HG03354 (cell line): Measurements from ENCODE around the gene GRAMD2A.
"Not testable (repeated sequence)": the region's sequence is repeated elsewhere in the genome, so short reads cannot be mapped to it uniquely, and the experiment has no call there.

ENCODE experiments used
- ATAC-seq: cut with Tn5 transposase; IDR thresholded peaks from one replicate; pipeline ENCODE4 v1.9.1; 2021; ENCODE audit warnings: mild to moderate bottlenecking; ENCODE audit not compliant: unreplicated experiment, poor library complexity, severe bottlenecking

GRAMD2A gene

DNA sequence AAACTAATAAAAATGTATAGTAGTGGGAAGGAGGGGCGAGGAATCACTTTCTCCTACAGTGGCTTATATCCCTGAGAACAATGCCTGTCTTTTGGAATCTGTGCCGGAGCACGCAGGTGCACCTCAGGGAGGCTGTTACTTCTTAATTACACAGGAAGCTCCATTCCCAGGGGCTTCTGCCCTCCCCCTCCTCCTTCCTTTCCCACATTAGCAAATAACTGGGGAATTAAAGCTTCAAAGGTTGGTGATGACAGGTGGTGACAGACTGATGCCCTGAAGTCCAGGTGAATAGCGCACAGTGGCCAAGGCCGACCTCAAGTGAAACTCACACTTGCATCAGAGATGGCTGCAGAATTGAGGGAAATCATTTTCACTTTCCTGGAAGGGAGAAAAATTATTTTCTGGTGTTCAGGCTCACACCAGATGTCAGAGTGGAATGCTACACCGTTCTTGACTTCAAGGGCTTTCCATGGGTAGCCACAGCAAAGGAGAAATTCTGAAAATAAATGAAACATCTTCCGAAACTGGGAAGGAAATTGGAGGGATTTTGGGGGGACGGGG is 3.7 kb downstream of the GRAMD2A start:
- ATAC-seq, result no peak

DNA sequence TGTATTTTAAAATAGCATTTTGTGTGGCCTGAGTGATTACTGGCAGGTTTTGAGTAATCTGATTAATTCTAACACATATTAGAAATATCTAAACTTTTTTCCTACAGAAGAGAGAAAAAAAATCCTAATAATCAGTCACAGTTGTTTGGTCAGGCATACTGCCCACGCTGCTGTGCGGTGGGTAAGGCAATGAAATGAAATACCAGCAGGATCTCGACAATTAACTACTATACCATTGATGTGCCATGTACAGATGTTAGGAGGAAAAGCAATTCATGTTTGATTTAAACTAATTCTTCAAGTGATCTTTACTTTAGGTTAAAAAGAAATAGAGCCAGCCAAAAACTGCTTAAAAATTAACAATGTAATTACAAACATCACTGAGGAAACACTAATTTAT is 5.2 kb downstream of the GRAMD2A start:
- no peak for ATAC-seq

DNA sequence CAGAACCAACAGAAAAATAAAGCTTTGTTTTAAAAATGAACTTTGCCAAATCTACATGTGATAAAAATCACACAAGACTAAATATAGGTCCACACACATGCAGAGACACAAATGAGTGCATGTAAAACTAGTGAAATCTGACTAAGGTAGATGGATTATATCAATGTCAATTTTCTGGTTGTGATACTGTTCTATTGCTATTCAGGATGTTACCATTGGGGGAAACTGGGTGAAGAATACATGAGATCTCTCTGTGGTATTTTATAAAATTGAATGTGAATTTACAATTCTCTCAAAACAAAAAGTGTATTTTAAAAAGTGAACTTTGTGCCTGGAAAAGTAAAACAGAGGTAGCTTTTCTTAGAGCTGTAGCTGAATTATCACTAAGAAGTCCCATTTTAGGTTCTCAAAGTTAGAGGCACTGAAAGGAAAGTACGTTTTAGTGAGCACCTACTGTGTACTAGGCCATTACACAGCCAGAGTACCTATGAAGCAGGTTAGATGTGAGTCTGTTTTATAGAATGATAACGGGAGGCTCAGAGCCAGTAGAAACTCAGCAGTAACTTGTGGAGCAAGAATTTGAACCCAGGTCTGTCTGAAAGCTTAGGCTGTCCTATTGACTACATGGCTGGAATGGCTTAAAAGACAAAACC is 8.2 kb downstream of the GRAMD2A start:
- ATAC-seq, result no peak

DNA sequence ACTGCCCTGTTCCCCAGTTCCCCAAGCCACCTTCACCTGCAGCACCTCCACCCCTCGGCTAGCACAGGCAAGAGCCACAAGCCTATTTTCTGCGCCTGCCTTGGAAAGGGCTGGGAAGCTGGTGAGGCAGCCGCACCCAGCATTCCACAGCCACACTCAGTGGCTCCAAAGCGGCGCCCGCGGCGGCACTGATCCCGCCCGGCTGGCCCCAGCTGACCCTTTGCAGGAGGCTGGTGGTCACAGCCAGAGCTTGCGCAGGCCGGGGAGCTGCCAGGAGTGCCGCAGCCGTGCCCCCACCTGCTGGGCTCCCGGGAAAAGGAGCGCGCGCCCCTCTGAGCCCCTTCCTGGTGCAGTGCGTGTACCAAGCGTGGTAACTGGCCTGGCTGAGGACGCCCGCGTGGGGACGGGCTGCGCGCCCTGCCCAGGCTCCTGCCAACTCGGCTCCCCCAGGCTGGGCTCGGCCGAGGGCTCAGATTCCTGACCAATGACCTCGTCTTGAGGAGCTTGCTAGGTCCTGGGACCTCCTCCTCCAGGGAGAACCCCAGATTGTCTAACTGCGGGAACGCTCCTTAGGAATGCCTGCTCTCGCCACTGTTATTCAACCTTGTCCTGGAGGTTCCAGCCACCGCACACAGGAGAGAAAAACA is 13.3 kb downstream of the GRAMD2A start:
- ATAC-seq, result no peak

DNA sequence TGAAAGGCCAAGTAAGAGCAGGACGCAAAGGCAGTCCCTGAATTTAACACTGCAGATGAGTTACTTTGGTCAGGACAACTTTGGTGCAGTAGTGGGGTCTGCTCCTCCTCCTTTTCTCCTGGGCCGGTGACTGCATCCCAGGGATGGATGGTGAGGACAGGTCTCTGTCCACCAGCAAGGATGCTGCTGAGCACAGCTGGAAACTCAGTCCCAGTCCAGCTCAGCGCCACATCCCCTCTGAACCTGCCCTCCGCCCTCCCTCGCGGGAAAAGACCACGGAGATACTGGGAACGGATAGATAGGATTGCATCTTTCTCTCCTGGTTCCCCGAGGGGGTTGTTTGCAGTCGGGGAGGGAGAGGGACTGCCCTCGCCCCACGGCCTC is 13.8 kb downstream of the GRAMD2A start:
- no peak for ATAC-seq

DNA sequence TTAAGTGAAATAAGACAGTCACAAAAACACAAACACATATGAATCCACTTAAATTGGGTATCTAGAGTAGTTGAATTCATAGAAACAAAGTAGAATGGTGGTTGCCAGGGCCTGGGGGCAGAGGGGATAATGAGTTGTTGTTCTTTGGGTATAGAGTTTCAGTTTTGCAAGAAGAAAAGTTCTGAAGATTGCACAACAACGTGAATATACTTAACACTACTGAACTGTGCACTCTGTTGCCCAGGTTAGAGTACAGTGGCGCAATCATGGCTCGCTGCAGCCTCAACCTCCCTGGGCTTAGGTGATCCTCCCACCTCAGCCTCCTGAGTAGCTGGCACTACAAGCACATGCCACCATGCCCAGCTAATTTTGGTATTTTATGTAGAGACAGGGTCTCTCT is 14.9 kb downstream of the GRAMD2A start:
- ATAC-seq, result no peak

DNA sequence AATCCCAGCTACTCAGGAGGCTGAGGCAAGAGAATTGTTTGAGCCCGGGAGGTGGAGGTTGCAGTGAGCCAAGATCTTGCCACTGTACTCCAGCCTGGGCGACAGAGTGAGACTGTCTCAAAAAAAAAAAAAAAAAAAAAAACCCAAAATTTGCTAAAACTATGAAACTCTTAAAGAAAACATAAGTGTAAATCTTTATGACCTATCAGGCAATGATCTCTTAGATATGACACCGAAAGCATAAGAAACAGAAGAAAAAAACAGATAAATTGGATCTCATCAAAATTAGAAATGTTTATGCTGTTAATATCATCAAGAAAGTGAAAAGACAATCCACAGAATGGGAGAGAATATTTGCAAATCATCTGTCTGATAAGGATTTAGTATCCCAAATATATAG is 15.3 kb downstream of the GRAMD2A start:
- ATAC-seq, result no peak

DNA sequence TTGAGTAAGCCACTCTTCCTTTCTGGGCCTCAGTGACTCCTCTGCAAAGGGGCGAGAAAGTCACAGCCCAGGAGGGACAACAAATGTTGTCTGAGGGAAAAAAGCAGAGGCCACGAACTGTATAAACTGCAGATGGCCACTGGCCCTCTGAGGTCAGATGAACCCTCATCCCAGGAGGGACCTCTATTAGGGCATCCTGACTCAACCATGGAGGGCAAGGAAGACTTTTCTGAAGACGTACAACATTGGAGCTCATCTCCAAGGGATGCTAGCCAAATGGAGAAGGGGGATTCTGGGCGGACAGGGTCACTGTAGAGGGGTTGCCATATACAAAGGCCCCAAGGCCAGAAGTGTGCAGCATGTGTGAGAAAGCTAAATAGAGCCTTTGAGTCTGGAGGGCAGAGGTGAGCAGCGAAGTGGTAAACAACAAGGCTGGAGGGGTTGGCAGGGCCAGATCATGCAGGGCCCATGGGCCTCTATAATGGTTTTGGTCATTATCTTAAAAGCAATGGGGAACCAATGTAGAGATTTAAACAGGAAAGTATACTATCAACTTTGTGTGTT is 16.7 kb downstream of the GRAMD2A start:
- ATAC-seq, result no peak

DNA sequence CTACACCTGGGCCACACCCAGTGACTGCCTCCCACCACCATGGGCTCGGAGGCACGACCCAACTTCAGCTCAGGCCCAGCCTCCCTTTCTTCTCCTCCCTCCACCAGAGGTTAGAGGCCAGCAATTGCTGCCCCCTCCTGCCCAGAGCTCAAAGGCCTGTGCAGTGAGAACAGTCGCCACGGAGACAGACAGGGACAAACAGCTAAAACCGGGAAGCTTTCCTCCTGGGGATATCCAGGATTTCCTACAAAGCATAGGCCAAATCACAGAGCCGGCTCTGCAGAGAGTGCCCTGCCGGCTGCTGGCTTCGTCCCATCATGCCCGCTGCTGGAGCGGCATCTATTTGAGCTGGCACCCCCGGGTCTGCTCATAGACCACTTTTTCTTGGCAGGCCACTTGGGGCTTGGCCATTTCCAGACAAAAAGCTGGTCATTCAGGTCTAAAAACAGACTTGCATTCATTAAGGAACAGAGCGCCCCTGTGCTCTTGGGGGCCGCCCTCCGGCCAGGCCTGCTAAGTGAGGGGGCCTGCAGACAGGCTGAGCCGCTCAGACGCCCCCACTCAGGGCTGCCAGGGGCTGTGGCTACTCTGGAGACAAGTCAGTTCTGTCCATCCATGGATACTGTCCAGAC is 17.5 kb downstream of the GRAMD2A start:
- ATAC-seq, result no peak

DNA sequence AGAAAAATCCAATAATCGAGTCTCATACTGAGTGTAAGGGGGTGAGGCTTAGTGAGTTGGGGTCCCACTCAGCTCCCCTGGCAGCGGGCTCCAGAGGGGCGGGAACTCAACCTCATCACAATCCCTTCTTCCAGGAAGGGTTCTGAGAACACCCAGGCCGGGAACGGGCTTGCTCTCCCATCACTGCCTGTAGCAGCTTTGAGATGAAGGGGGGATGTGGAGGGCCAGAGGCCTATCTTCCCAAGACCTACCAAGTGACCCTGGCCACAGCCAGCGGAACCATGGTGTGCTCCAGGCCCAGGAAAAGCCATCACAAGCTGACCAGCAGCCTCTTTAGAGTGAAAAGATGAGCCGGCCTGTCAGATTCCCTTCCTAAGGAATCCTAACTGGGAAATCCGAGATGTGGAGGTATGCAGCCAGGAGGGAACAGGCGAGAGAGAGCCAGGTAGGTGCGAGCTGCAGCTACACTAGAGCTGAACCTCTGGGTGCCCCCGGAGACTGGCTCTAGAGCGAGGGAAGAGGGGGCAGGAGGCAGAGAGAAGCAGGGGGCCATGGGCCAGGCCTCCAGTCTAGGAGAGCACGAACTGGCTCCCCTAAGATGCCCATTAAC is 18.5 kb downstream of the GRAMD2A start:
- no peak for ATAC-seq

DNA sequence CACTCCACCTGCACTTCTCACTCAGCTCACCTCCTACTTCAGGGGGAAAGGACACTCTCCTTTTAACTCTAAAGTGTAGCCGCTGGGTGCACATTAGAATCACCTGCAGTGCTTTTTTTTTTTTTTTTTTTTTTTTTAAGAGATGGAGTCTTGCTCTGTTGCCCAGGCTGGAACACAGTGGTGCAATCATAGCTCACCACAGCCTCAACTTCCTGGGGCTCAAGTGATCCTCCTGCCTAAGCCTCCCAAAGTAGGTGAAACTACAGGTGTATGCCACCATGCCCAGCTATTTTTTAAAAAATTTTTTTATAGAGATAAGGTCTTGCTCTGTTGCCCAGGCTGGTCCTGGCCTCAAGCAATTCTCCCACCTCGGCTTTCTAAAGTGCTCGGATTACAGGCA is 20.8 kb downstream of the GRAMD2A start:
- ATAC-seq, result no peak

DNA sequence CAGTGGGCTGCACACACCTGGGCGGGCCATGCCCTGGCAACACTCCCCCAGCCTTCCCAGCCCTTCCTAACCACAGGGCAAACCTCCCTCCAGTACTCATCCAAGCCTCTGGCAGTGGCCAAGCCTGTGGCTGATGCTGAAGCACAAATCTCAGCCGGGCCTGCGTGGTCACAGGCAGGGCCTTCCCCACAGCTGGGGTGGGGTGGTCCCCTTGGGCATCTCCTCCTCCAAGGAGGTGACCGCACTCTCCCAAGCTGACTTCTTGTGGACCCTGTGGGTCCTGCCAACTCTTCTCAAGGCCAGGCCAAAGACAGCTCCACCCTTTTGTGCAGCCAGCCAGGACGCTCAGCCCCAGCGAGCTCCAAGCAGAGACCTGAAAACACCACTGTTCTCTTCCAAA is 21.4 kb downstream of the GRAMD2A start:
- ATAC-seq, result no peak

DNA sequence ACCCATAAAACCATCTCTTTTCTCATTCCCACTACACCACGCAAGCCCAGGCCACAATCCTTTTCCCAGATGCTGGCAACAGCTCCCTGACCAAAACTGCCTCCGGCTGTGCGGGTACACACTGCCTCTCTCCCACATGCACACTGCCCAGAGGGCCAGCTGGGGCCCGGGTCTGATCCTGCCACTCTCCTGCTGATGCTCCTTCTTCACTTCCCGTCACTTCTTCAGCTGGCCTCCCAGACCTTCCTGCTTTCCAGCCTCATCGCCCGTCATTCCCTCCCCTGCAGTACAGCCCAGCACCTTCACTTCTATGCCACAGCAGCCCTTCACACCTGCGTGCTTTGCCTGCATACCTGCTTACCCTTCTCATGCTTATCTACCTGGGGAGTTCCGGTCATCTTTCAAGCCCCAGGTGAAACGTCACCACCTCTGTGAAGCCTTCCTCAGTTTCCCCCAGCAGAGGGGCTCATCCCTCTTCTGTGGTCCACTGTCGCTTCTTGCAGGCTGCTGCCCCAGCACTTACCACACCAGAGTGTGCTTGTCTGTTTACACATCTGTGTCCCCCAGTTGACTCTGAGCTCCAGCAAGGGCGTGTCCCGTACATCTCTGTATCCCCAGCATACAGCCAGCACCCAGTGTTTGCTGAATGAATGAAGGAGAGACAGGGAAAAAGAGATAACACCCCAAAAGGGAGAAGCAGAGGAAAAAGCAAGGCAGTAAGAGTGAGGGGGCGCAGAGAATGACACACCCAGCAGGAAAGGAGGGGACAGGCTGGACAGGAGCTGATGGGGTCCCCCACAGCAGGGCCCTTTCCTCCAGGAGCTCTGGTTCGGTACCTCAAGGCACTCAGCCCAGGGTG is 22.2 kb downstream of the GRAMD2A start:
- no peak for ATAC-seq

DNA sequence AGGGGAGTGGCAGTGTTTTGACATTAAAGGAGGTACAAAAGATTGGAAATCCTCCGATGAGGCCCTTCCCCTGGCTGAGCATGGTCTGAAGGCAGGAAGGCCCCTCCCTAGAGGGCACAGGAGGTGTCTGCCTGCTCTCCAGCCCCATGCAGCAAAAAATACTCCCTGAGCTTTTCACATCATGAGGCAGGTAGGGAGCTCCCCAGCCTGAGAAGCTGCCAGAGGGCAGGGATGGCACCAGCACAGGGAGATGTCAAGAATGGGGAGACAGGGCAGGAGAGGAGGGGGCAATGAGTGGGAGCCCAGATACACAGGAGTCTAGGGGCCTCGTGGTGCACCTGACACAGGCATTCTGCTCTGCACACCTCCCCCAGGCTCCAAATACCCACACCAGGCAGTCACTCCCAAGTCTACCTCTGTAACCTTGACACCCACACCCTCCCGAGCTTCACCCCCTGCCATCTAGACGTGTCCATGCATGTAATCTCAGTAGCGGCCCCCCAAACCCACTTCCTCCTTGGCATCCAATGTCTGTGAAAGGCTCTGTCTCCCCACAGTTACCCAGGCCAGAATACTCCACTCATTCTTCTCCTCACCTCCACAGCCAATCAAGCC is 22.9 kb downstream of the GRAMD2A start:
- ATAC-seq, result no peak

DNA sequence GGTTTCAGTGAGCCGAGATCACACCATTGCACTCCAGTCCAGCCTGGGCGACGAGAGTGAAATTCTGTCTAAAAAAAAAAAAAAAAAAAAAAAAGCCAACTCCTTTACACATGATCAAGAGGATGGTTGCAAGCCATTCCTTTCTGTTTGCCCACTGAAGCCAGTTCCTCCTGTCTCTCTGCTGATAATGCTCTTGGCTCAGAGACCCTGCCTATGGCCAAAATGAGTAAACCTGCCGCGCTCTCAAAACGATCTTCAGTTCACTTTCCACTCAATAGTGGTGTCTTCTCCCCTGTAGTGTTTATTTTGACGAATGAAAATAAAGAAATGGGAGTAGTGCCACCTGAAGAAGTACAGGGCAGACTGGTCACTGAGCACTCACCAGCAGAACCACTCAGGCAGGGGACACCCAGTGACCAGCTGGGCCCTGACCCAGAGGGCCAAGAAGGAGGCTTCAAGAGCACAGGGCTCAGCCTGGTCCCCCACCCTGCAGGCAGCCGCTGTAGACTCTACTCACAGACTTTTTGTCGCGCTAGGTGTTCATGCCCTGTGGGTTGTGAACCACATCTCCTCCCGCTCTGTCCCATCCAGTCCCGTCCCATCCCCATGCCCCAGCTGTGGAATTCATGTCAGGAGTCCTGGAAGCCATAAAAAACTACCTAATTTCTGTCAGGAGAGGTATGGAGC is 23.6 kb downstream of the GRAMD2A start:
- ATAC-seq, result no peak

DNA sequence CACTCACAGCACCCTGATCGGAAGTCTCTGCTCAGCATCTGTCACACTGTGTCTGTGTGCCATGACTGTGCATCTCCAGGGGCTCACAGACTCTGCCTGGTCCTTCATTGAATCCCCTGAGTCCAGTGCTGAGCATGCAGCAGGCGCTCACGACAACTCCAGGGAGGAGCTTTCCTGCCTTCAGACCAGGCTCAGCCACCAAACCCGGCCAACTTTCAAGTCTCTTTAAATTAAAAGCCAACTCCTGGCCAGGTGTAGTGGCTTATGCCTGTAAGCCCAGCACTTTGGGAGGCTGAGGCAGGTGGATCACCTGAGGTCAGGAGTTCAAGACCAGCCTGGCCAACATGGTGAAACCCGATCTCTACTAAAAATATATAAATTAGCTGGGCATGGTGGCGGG is 24.2 kb downstream of the GRAMD2A start:
- ATAC-seq, result no peak

DNA sequence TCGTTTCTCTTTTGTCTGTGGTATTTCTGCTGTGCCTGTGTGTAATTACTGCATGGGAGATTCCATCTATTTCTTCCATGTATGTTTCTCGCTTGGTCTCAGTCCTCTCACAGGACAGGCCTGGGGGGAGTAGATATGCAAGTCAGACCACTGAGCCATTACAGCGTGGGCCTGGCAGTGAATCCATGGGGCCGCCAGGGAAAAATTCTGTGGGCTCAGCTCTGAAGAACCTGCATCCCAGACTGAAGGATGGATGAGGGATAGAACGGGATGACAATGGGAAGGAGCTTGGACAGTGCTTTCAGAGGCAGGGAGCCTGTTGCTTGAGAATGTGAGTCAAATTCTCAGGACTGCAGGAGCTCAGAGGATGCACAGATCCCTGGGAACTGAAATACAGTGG is 24.8 kb downstream of the GRAMD2A start:
- no peak for ATAC-seq

DNA sequence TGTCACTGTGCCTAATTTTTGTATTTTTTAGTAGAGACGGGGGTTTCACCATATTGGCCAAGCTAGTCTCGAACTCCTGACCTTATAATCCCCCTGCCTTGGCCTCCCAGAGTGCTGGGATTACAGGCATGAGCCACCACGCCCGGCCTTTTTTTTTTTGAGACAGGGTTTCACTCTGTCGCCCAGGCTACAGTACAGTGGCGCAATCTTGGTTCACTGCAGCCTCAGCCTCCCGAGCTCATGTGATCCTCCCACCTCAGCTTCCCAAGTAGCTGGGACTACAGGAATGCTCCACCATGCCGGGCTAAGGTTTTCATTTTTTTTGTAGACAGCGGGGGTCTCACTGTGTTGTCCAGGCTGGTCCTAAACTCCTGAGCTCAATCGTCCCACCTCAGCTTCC is 25.6 kb downstream of the GRAMD2A start:
- ATAC-seq, result not testable (repeated sequence)

DNA sequence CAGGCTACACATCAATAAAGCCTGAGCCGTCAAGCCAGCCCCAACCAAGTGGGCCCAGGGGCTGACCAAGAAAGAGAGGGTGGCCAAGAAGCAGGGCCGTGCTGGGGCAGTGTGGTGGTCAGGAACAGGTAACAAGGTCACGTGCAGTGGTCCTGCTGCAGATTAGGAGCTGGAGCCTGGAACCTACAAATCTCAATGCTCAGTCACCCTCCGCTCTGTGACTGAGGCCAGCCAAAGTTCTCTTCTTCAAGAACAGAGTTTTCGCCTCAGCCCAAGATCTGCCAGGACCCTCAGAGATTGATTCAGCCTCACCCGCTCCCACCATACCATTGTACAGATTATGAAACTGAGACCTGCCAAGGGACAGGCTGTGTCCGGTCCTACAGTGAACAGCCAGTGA is 26.9 kb downstream of the GRAMD2A start:
- ATAC-seq, result no peak
